Measurements from ENCODE around the gene INAFM2.

INAFM2 gene

DNA sequence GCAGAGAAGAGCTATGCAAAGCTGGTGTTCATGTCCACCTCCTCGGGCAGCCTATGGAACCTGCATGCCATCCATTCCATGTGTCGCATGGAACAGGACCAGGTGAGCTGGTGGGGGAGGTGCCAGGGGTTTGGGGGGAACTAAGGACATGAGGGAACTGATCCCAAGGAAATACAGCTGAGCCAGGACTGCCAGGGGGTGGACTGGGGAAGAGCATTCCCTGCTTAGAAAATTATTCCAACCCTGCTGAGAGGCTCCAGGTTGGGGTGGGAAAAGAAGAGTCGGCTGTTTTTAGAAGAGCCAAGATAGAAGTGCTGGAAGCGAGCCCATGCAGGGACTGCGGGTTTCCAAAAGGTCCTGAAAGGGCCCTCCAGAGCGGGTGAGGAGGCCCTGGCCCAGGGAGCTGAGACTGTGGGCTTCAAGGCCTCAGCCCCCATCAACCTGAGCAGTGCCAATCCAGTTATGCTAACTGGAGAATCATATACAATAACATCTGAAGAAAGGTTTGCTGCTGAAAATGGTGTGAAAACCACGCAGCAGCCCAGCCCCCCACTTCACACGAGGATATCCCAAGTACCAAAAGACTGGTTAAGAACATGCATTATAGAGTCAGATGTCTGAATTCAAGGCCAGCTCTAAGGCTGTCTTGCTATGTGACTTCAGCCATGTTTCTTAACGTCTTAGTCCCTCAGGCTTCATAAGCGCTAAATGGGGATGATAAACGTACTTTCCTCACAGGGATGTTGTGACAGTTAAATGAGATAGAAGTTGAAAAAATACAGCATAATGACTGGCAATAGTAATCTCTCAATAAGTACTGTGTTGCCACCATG lies 42.3 kb downstream of the INAFM2 start:
- Histone ChIP-seq H3K4me3 (ENCODE audit: low read length in 2 of 2) (no peak overlapping the region), H3K27ac (ENCODE audit: low read length) (peak overlapping the region; percentile 91), H3K4me1 (ENCODE audit: control insufficient read depth, insufficient read depth, low read length) (peaks cover 23% of the 10 kb centered on the region), H3K9me3 (ENCODE audit: control insufficient read depth in 2 of 2, low read length in 2 of 2) (no peaks in the 10 kb centered on the region), H3K27me3 (ENCODE audit: control insufficient read depth in 1 of 2, insufficient read depth in 2 of 2, low read length in 2 of 2) (no peaks in the 10 kb centered on the region), H3K36me3 (ENCODE audit: control insufficient read depth in 2 of 2, insufficient read depth in 2 of 2, low read length in 2 of 2) (no peaks in the 10 kb centered on the region), H3K9ac (ENCODE audit: low read length in 2 of 2) (no peak overlapping the region)

DNA sequence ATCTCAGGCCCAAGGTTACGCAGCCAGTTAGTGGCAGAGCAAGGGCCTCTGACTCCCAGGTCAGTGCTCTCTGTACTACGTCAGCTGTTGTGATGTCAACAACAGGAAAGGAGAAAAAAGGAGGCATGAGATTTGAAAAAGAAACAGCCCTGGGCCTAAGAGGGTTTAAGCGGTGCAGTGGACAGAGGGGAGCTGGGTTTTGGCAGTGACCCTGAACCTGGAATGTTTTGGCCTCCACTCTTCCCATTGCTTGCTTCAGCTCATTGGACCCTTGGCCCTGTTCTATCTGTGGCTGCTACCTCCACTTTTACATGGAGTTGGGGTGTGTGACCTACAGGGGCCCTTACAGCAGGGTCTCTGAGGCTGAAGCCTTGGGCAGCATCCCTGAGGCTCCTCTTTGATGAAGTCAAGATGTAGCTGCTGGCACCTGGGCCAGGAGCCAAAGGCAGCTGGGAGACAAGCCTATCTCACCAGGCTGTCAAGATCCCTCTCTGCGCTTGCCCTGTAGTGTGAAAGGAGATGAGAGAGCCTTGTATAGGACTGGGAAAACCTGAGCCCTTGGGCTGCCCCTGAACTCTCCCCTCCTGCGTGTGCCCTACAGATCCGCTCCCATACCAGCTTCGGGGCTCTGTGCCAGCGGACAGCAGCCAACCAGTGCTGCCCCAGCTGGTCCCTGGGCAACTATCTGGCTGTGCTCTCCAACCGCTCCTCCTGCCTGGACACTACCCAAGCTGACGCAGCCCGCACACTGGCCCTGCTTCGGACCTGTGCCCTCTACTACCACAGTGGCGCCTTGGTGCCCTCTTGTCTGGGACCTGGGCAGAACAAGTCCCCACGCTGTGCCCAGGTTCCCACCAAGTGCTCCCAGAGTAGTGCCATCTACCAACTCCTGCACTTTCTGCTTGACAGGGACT lies 43.2 kb downstream of the INAFM2 start:
- peak overlapping the region in 1 of 2 donors; percentile 35 for H3K4me3 ChIP-seq (ENCODE audit: low read length in 2 of 2)

DNA sequence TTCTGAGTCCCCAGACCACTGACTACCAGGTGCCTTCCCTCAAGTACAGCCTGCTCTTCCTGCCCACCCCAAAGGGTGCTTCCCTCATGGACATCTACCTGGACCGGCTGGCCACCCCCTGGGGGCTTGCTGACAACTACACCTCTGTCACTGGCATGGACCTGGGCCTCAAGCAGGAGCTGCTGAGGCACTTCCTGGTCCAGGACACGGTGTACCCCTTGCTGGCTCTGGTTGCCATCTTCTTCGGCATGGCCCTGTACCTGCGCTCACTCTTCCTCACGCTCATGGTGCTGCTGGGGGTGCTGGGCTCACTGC lies 43.8 kb downstream of the INAFM2 start:
- Histone ChIP-seq H3K36me3 (ENCODE audit: control insufficient read depth in 2 of 2, insufficient read depth in 2 of 2, low read length in 2 of 2) (no peaks in the 10 kb centered on the region), H3K9ac (ENCODE audit: low read length in 2 of 2) (peak overlapping the region; percentile 15 to 42), H3K27ac (ENCODE audit: low read length) (peak overlapping the region; percentile 91), H3K4me1 (ENCODE audit: control insufficient read depth, insufficient read depth, low read length) (peaks cover 23% of the 10 kb centered on the region), H3K9me3 (ENCODE audit: control insufficient read depth in 2 of 2, low read length in 2 of 2) (no peaks in the 10 kb centered on the region), H3K4me3 (ENCODE audit: low read length in 2 of 2) (peak overlapping the region; percentile 36 to 66), H3K27me3 (ENCODE audit: control insufficient read depth in 1 of 2, insufficient read depth in 2 of 2, low read length in 2 of 2) (no peaks in the 10 kb centered on the region)

More for the DNA sequence above, 43.2 kb downstream of the INAFM2 start:
- Histone ChIP-seq H3K9me3 (ENCODE audit: control insufficient read depth in 2 of 2, low read length in 2 of 2) (no peaks in the 10 kb centered on the region), H3K27me3 (ENCODE audit: control insufficient read depth in 1 of 2, insufficient read depth in 2 of 2, low read length in 2 of 2) (no peaks in the 10 kb centered on the region), H3K9ac (ENCODE audit: low read length in 2 of 2) (peak overlapping the region; percentile 15 to 21), H3K36me3 (ENCODE audit: control insufficient read depth in 2 of 2, insufficient read depth in 2 of 2, low read length in 2 of 2) (no peaks in the 10 kb centered on the region), H3K4me1 (ENCODE audit: control insufficient read depth, insufficient read depth, low read length) (peaks cover 23% of the 10 kb centered on the region), H3K27ac (ENCODE audit: low read length) (peak overlapping the region; percentile 91)

DNA sequence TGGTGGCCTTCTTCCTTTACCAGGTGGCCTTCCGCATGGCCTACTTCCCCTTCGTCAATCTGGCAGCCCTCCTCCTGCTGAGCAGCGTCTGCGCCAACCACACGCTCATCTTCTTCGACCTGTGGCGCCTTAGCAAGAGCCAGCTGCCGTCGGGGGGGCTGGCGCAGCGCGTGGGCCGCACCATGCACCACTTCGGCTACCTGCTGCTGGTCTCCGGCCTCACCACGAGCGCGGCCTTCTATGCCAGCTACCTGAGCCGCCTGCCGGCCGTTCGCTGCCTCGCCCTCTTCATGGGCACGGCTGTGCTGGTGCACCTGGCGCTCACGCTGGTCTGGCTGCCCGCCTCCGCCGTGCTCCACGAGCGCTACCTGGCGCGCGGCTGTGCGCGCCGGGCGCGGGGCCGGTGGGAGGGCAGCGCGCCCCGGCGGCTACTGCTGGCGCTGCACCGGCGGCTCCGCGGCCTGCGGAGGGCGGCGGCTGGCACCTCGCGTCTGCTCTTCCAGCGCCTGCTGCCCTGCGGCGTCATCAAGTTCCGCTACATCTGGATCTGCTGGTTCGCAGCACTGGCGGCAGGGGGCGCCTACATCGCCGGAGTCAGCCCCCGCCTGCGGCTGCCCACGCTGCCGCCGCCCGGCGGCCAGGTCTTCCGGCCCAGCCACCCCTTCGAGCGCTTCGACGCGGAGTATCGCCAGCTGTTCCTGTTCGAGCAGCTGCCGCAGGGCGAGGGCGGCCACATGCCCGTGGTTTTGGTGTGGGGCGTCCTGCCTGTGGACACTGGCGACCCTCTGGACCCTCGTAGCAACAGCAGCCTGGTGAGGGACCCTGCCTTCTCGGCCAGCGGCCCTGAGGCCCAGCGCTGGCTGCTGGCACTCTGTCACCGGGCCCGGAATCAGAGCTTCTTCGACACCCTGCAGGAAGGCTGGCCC lies 44.5 kb downstream of the INAFM2 start:
- H3K36me3 ChIP-seq (ENCODE audit: control insufficient read depth in 2 of 2, insufficient read depth in 2 of 2, low read length in 2 of 2), result no peaks in the 10 kb centered on the region
- H3K27ac ChIP-seq (ENCODE audit: low read length), result peak overlapping the region; percentile 91
- peaks cover 23% of the 10 kb centered on the region for H3K4me1 ChIP-seq (ENCODE audit: control insufficient read depth, insufficient read depth, low read length)
- peak overlapping the region; percentile 36 to 66 for H3K4me3 ChIP-seq (ENCODE audit: low read length in 2 of 2)
- H3K9ac ChIP-seq (ENCODE audit: low read length in 2 of 2), result peak overlapping the region; percentile 22 to 42
- H3K9me3 ChIP-seq (ENCODE audit: control insufficient read depth in 2 of 2, low read length in 2 of 2), result no peaks in the 10 kb centered on the region
- no peaks in the 10 kb centered on the region for H3K27me3 ChIP-seq (ENCODE audit: control insufficient read depth in 1 of 2, insufficient read depth in 2 of 2, low read length in 2 of 2)

DNA sequence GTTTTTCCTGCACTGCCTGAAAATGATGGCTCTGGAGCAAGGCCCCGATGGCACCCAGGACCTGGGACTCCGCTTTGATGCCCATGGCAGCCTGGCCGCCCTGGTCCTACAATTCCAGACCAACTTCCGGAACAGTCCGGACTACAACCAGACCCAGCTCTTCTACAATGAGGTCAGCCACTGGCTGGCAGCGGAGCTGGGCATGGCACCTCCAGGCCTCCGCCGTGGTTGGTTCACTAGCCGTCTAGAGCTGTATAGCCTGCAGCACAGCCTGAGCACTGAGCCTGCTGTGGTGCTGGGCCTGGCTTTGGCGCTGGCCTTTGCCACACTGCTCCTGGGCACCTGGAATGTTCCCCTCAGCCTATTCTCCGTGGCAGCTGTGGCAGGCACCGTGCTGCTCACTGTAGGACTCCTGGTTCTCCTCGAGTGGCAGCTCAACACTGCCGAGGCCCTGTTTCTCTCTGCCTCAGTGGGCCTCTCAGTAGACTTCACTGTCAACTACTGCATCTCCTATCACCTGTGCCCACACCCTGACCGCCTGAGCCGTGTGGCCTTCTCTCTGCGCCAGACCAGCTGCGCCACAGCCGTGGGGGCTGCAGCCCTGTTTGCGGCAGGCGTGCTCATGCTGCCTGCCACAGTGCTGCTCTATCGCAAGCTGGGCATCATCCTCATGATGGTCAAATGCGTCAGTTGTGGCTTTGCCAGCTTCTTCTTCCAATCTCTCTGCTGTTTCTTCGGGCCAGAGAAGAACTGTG lies 45.4 kb downstream of the INAFM2 start:
- peak overlapping the region in 1 of 2 donors; percentile 22 for H3K9ac ChIP-seq (ENCODE audit: low read length in 2 of 2)
- peaks cover 23% of the 10 kb centered on the region for H3K4me1 ChIP-seq (ENCODE audit: control insufficient read depth, insufficient read depth, low read length)
- H3K27ac ChIP-seq (ENCODE audit: low read length), result no peak overlapping the region
- no peaks in the 10 kb centered on the region for H3K9me3 ChIP-seq (ENCODE audit: control insufficient read depth in 2 of 2, low read length in 2 of 2)
- H3K27me3 ChIP-seq (ENCODE audit: control insufficient read depth in 1 of 2, insufficient read depth in 2 of 2, low read length in 2 of 2), result no peaks in the 10 kb centered on the region
- no peak overlapping the region for H3K4me3 ChIP-seq (ENCODE audit: low read length in 2 of 2)
- no peaks in the 10 kb centered on the region for H3K36me3 ChIP-seq (ENCODE audit: control insufficient read depth in 2 of 2, insufficient read depth in 2 of 2, low read length in 2 of 2)

DNA sequence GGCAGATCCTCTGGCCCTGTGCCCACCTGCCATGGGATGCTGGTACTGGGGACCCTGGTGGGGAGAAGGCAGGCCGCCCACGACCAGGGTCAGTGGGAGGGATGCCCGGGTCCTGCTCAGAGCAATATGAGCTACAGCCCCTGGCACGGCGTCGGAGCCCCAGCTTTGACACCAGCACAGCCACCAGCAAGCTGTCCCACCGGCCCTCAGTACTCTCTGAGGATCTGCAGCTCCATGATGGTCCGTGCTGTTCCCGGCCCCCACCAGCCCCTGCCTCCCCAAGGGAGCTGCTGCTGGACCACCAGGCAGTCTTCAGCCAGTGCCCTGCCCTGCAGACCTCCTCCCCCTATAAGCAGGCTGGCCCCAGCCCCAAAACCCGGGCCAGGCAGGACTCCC lies 46.0 kb downstream of the INAFM2 start:
- H3K9me3 ChIP-seq (ENCODE audit: control insufficient read depth in 2 of 2, low read length in 2 of 2), result no peaks in the 10 kb centered on the region
- no peaks in the 10 kb centered on the region for H3K36me3 ChIP-seq (ENCODE audit: control insufficient read depth in 2 of 2, insufficient read depth in 2 of 2, low read length in 2 of 2)
- no peaks in the 10 kb centered on the region for H3K27me3 ChIP-seq (ENCODE audit: control insufficient read depth in 1 of 2, insufficient read depth in 2 of 2, low read length in 2 of 2)
- H3K4me3 ChIP-seq (ENCODE audit: low read length in 2 of 2), result no peak overlapping the region
- no peak overlapping the region for H3K9ac ChIP-seq (ENCODE audit: low read length in 2 of 2)
- H3K4me1 ChIP-seq (ENCODE audit: control insufficient read depth, insufficient read depth, low read length), result peaks cover 23% of the 10 kb centered on the region
- no peak overlapping the region for H3K27ac ChIP-seq (ENCODE audit: low read length)

DNA sequence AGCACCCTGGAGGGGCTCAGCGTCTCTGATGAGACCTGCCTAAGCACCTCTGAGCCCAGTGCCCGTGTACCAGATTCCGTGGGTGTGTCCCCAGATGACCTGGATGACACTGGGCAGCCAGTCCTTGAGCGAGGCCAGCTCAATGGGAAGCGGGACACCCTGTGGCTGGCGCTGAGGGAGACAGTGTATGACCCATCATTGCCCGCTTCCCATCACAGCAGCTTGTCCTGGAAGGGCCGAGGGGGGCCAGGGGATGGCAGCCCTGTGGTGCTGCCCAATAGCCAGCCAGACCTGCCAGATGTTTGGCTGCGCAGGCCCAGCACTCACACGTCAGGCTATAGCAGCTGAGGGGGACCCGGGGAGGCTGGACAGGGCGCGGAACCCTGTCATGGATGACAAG lies 46.5 kb downstream of the INAFM2 start:
- H3K9ac ChIP-seq (ENCODE audit: low read length in 2 of 2), result no peak overlapping the region
- H3K4me1 ChIP-seq (ENCODE audit: control insufficient read depth, insufficient read depth, low read length), result peaks cover 23% of the 10 kb centered on the region
- no peaks in the 10 kb centered on the region for H3K27me3 ChIP-seq (ENCODE audit: control insufficient read depth in 1 of 2, insufficient read depth in 2 of 2, low read length in 2 of 2)
- H3K9me3 ChIP-seq (ENCODE audit: control insufficient read depth in 2 of 2, low read length in 2 of 2), result no peaks in the 10 kb centered on the region
- no peak overlapping the region for H3K4me3 ChIP-seq (ENCODE audit: low read length in 2 of 2)
- no peaks in the 10 kb centered on the region for H3K36me3 ChIP-seq (ENCODE audit: control insufficient read depth in 2 of 2, insufficient read depth in 2 of 2, low read length in 2 of 2)
- no peak overlapping the region for H3K27ac ChIP-seq (ENCODE audit: low read length)

DNA sequence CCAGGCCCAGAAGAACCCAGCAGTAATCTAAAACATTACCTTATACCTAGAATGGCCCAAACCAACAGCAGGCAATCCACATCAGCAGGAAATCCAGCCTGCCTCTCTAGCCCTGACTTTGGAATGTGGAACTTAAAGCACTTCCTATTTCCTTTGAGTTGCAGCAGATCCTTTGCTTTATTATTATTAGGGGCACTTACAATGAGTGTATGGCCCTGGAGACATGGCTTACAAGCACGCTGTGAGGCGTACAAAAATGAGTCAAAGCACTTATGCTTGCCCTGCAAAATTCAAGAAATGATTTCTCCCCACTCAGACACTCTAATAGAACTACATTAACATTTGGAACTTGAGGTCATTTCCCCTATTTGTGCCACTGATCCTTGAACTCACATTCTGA lies 49.5 kb downstream of the INAFM2 start:
- Histone ChIP-seq H3K27ac (ENCODE audit: low read length) (no peak overlapping the region), H3K36me3 (ENCODE audit: control insufficient read depth in 2 of 2, insufficient read depth in 2 of 2, low read length in 2 of 2) (no peaks in the 10 kb centered on the region), H3K4me1 (ENCODE audit: control insufficient read depth, insufficient read depth, low read length) (peaks cover 6% of the 10 kb centered on the region), H3K9ac (ENCODE audit: low read length in 2 of 2) (no peak overlapping the region), H3K9me3 (ENCODE audit: control insufficient read depth in 2 of 2, low read length in 2 of 2) (no peaks in the 10 kb centered on the region), H3K4me3 (ENCODE audit: low read length in 2 of 2) (no peak overlapping the region), H3K27me3 (ENCODE audit: control insufficient read depth in 1 of 2, insufficient read depth in 2 of 2, low read length in 2 of 2) (no peaks in the 10 kb centered on the region)
